H9 (cell line): ENCODE results near the gene TGFBR2. TPM values are rescaled to one million over a fixed set of nuclear protein-coding genes. Genes with fewer than 3 reads are reported as not detected.

Experiments used
- DNase-seq: peaks from one replicate; pipeline ENCODE4 v3.0.0-alpha.2; 2017
- H2AFZ ChIP-seq: one replicate; pipeline ENCODE4 v1.6.1; 2013; ENCODE audit warnings: mild to moderate bottlenecking, low read length, control low read depth, moderate library complexity
- H2AK5ac ChIP-seq: 2 replicates; pipeline ENCODE4 v1.6.1; 2013; ENCODE audit warnings: low read length, control low read depth, mixed read lengths; ENCODE audit not compliant: insufficient read length
- H2BK120ac ChIP-seq: one replicate; pipeline ENCODE4 v1.6.1; 2013; ENCODE audit warnings: low read depth, mild to moderate bottlenecking, low read length, control low read depth, inconsistent platforms; ENCODE audit not compliant: poor library complexity, severe bottlenecking
- H2BK12ac ChIP-seq: 2 replicates; pipeline ENCODE4 v1.6.1; 2013; ENCODE audit warnings: low read length, control low read depth, mixed read lengths, low read depth; ENCODE audit not compliant: insufficient read length
- H2BK15ac ChIP-seq: 2 replicates; pipeline ENCODE4 v1.6.1; 2013; ENCODE audit warnings: low read depth, low read length, control low read depth
- H2BK20ac ChIP-seq: one replicate; pipeline ENCODE4 v1.6.1; 2013; ENCODE audit warnings: low read depth, mild to moderate bottlenecking, low read length, control low read depth, inconsistent platforms; ENCODE audit not compliant: poor library complexity, severe bottlenecking
- H2BK5ac ChIP-seq: 2 replicates; pipeline ENCODE4 v1.6.1; 2013; ENCODE audit warnings: low read length, control low read depth, mixed read lengths; ENCODE audit not compliant: insufficient read length
- H3K14ac ChIP-seq: 2 replicates; pipeline ENCODE4 v1.6.1; 2013; ENCODE audit warnings: low read length, control low read depth; ENCODE audit not compliant: insufficient read depth
- H3K18ac ChIP-seq: 2 replicates; pipeline ENCODE4 v1.6.1; 2013; ENCODE audit warnings: low read depth, mild to moderate bottlenecking, mixed read lengths, low read length, control low read depth; ENCODE audit not compliant: insufficient read length
- H3K23ac ChIP-seq: 2 replicates; pipeline ENCODE4 v1.6.1; 2013; ENCODE audit warnings: low read length, control low read depth, mixed read lengths, low read depth; ENCODE audit not compliant: insufficient read length
- H3K23me2 ChIP-seq: 2 replicates; pipeline ENCODE4 v1.6.1; 2013; ENCODE audit warnings: low read depth, mild to moderate bottlenecking, mixed read lengths, low read length, control low read depth; ENCODE audit not compliant: insufficient read length, poor library complexity, severe bottlenecking
- H3K27ac ChIP-seq: 2 replicates; pipeline ENCODE4 v1.5.1; 2013; ENCODE audit warnings: low read length, control low read depth, mixed read lengths, low read depth; ENCODE audit not compliant: insufficient read length
- H3K27me3 ChIP-seq: 2 replicates; pipeline ENCODE4 v1.6.1; 2013; ENCODE audit warnings: low read length, control low read depth, inconsistent platforms; ENCODE audit not compliant: insufficient read depth
- H3K4ac ChIP-seq: 2 replicates; pipeline ENCODE4 v1.6.1; 2013; ENCODE audit warnings: low read depth, mild to moderate bottlenecking, control low read depth, inconsistent platforms, low read length, moderate library complexity
- H3K4me1 ChIP-seq: 2 replicates; pipeline ENCODE4 v1.6.1; 2013; ENCODE audit warnings: low read length, control low read depth, inconsistent platforms; ENCODE audit not compliant: insufficient read depth
- H3K4me2 ChIP-seq: 2 replicates; pipeline ENCODE4 v1.6.1; 2013; ENCODE audit warnings: low read length, control low read depth, mixed read lengths; ENCODE audit not compliant: insufficient read length, insufficient read depth
- H3K56ac ChIP-seq: 2 replicates; pipeline ENCODE4 v1.6.1; 2013; ENCODE audit warnings: low read depth, mild to moderate bottlenecking, mixed read lengths, low read length, control low read depth; ENCODE audit not compliant: insufficient read length
- H3K79me1 ChIP-seq: 2 replicates; pipeline ENCODE4 v1.6.1; 2013; ENCODE audit warnings: low read depth, mild to moderate bottlenecking, moderate library complexity, low read length, control low read depth, inconsistent platforms; ENCODE audit not compliant: insufficient read depth, poor library complexity, severe bottlenecking
- H3K79me2 ChIP-seq: 2 replicates; pipeline ENCODE4 v1.6.1; 2013; ENCODE audit warnings: low read length, control low read depth, inconsistent platforms; ENCODE audit not compliant: insufficient read depth
- H3K9ac ChIP-seq: 2 replicates; pipeline ENCODE4 v1.6.1; 2013; ENCODE audit warnings: low read length, control low read depth, mixed read lengths; ENCODE audit not compliant: insufficient read length; ENCODE audit errors: extremely low read depth
- H3K9me3 ChIP-seq: one replicate; pipeline ENCODE4 v1.6.1; 2013; ENCODE audit warnings: low read depth, low read length, inconsistent platforms; ENCODE audit not compliant: control insufficient read depth
- H3T11ph ChIP-seq: one replicate; pipeline ENCODE4 v1.6.1; 2013; ENCODE audit warnings: mild to moderate bottlenecking, low read length, control low read depth, inconsistent platforms
- H4K20me1 ChIP-seq: one replicate; pipeline ENCODE4 v1.6.1; 2013; ENCODE audit not compliant: control insufficient read depth, insufficient read length, insufficient read depth
- H4K5ac ChIP-seq: 2 replicates; pipeline ENCODE4 v1.6.1; 2013; ENCODE audit warnings: low read depth, mild to moderate bottlenecking, mixed read lengths, low read length, control low read depth; ENCODE audit not compliant: insufficient read length
- H4K8ac ChIP-seq: replicated peaks from 2 replicates; pipeline ENCODE4 v1.6.1; 2013; ENCODE audit warnings: low read length, control low read depth, mixed read lengths, low read depth; ENCODE audit not compliant: insufficient read length
- H4K91ac ChIP-seq: 2 replicates; pipeline ENCODE4 v1.6.1; 2013; ENCODE audit warnings: low read depth, mild to moderate bottlenecking, moderate library complexity, mixed read lengths, low read length, control low read depth; ENCODE audit not compliant: insufficient read length
- H3K27ac Mint-ChIP-seq, 3 experiments: 2 replicates in 2 of 3; 3 replicates in 1 of 3; pipeline ENCODE4 v1.8.0; 2020 to 2021; ENCODE audit warnings: mixed read lengths in 3 of 3, mild to moderate bottlenecking in 1 of 3, moderate library complexity in 1 of 3
- H3K27me3 Mint-ChIP-seq: 2 replicates; pipeline ENCODE4 v1.8.0; 2021; ENCODE audit warnings: low read depth, mild to moderate bottlenecking, moderate library complexity, mixed read lengths
- H3K36me3 Mint-ChIP-seq, 3 experiments: 2 replicates in 2 of 3; 3 replicates in 1 of 3; pipeline ENCODE4 v1.8.0; 2020 to 2021; ENCODE audit warnings: low read depth in 3 of 3, mixed read lengths in 3 of 3; ENCODE audit not compliant: insufficient read depth in 1 of 3
- H3K4me1 Mint-ChIP-seq, 2 experiments: 2 replicates each; pipeline ENCODE4 v1.8.0; 2020; ENCODE audit warnings: mixed read lengths in 2 of 2
- H3K4me3 Mint-ChIP-seq, 2 experiments: 2 replicates in 1 of 2; 3 replicates in 1 of 2; pipeline ENCODE4 v1.8.0; 2020 to 2021; ENCODE audit warnings: mild to moderate bottlenecking in 2 of 2, mixed read lengths in 2 of 2, moderate library complexity in 1 of 2
- H3K9me3 Mint-ChIP-seq, 2 experiments: 2 replicates in 1 of 2; 3 replicates in 1 of 2; pipeline ENCODE4 v1.8.0; 2020; ENCODE audit warnings: mild to moderate bottlenecking in 2 of 2, mixed read lengths in 2 of 2, moderate library complexity in 1 of 2
- WGBS: extraction: QIAGEN DNeasy Blood & Tissue Kit; methylation state at CpG from one replicate; pipeline ENCODE4 v1.1.7; 2013; ENCODE audit warnings: missing lambda C conversion rate, low lambda C conversion rate, mixed read lengths; ENCODE audit not compliant: insufficient read length; ENCODE audit errors: extremely low coverage; 5-methylcytosine and 5-hydroxymethylcytosine counted together
- total RNA-seq: library from RNA; stranded (reverse); gene quantifications from 2 replicates; pipeline ENCODE4 v1.2.1, GENCODE V29; 2021
- TF ChIP-seq, protein P1 (sequence below): fragments of 200-600 bp; sonication (generic); conservative IDR thresholded peaks from 3 replicates; pipeline ENCODE4 v1.8.0; 2021; ENCODE audit warnings: antibody characterized with exemption, mild to moderate bottlenecking

TGFBR2 gene
- total RNA-seq, 1 experiment from 2014 or later, result 10.6 TPM

DNA sequence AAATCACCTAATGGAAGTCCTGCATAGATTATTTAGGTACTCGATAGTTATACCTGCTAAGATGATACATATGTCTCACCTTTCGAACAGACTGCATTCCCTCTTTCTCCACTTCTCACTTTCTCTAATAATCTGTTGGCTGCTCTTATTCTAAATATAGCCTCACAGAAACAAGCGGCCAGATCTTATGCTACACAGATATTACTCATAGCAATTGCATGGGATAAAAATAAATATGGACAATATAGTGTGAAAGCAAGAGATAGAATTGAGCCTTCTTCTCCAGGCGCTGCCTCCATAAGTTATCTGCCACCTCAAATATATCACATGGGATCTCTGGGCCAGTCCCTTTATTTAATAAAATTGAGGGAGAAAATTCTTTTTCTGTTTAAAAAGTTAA, 29.5 kb upstream of the TGFBR2 start:
- Histone ChIP-seq H2AFZ (no peak overlapping the region), H2BK15ac (no peak overlapping the region), H2BK20ac (no peak overlapping the region), H3K27me3 (no peaks in the 10 kb centered on the region), H3K18ac (no peak overlapping the region), H4K91ac (no peak overlapping the region), H4K8ac (no peak overlapping the region), H3K4me1 (peaks cover 6% of the 10 kb centered on the region; the same call in 1 of the 2 replicates), H3T11ph (no peak overlapping the region), H2BK5ac (no peak overlapping the region), H3K23me2 (no peaks in the 10 kb centered on the region), H3K79me1 (no peaks in the 10 kb centered on the region), H3K14ac (no peak overlapping the region), H3K79me2 (no peaks in the 10 kb centered on the region), H2AK5ac (no peak overlapping the region), H3K9me3 (no peaks in the 10 kb centered on the region), H2BK12ac (no peak overlapping the region), H2BK120ac (no peak overlapping the region), H3K56ac (no peak overlapping the region), H4K20me1 (no peaks in the 10 kb centered on the region), H3K27ac (no peak overlapping the region), H3K23ac (no peak overlapping the region), H3K4me2 (no peak overlapping the region), H3K9ac (no peak overlapping the region), H3K4ac (no peak overlapping the region), H4K5ac (no peak overlapping the region)
- TF ChIP-seq, protein P1, sequence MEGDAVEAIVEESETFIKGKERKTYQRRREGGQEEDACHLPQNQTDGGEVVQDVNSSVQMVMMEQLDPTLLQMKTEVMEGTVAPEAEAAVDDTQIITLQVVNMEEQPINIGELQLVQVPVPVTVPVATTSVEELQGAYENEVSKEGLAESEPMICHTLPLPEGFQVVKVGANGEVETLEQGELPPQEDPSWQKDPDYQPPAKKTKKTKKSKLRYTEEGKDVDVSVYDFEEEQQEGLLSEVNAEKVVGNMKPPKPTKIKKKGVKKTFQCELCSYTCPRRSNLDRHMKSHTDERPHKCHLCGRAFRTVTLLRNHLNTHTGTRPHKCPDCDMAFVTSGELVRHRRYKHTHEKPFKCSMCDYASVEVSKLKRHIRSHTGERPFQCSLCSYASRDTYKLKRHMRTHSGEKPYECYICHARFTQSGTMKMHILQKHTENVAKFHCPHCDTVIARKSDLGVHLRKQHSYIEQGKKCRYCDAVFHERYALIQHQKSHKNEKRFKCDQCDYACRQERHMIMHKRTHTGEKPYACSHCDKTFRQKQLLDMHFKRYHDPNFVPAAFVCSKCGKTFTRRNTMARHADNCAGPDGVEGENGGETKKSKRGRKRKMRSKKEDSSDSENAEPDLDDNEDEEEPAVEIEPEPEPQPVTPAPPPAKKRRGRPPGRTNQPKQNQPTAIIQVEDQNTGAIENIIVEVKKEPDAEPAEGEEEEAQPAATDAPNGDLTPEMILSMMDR, result no peak
- Mint-ChIP-seq H3K4me1 (peaks cover 13 to 14% of the 10 kb centered on the region in 2 experiments), H3K27me3 (no peaks in the 10 kb centered on the region), H3K27ac (no peak overlapping the region), H3K9me3 (no peaks in the 10 kb centered on the region), H3K4me3 (no peak overlapping the region), H3K36me3 (no peaks in the 10 kb centered on the region; a peak in 1 of 7 replicates)
- no peak for DNase-seq
- no CpG with 5 or more reads among the region's 4 CpGs for WGBS
